Suppressor macrophage treated with lipopolysaccharide for 1 hour (primary cell): ENCODE measurements around the gene FOXN3.

ENCODE experiments used
- DNase-seq, 3 donors: peaks; one replicate each; pipeline ENCODE4 v3.0.0-alpha.2; 2020 to 2022

Gene FOXN3

DNA sequence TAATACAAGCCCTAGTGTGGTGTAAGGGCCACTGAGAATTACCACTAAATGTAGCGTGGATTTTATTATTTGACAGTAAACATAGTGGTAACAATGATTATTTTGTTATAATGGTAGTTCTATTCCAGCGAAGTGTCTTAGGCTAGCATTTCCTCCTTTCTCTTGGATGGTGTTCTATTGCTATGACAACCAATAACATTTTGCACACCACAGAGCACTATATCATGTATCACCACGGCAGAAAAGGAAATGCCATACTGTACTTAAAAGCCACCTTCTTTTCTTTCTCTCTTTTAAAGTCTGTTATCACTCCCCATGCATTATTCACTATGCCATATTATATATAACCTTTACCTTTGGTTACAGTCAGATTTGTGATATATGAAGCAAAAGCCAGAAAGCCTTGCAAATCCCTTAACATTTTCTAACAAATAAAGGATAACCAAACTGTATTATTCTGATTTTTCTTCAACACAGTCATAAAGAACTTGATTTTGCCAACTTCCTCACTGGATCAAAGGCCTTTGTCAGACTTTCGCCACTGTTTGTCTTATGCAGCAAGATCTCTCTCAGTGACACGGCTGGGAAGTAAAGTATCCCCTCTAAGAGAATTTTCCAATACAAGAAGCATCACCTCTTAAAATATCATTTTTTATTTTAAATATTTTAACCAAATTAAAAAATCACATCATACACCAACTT, 195.8 kb downstream of the FOXN3 start:
- DNase-seq: peak in 1 of 3 donors; percentile 32

GRCh38 chr14:89219051-89219450, 198.0 kb downstream of the FOXN3 start:
- DNase-seq: peak; percentile 44 to 52 (median 46)

- no peak for DNase-seq
Observed at GRCh38 chr14:89217891-89218290, 199.1 kb downstream of the FOXN3 start.

DNA sequence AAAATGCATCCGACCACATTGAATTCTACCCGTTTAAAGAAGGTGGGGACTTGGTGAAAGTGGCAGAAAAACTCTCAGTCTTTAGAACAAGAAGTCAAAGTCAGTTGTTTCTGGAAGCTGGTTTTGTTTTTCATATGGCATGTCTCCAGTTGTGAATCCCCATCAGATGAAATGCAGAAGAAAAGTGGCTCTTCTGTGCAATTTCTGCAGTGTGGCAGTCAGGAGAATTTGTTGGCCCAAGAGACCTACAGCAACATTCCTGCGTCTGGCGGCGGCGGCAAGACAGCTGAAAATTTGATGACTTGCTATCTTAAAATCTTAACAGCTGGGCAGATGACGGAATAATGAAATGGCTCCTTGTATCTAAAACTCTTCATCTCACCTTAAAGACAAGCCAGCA, 201.5 kb downstream of the FOXN3 start:
- no peak for DNase-seq

DNA sequence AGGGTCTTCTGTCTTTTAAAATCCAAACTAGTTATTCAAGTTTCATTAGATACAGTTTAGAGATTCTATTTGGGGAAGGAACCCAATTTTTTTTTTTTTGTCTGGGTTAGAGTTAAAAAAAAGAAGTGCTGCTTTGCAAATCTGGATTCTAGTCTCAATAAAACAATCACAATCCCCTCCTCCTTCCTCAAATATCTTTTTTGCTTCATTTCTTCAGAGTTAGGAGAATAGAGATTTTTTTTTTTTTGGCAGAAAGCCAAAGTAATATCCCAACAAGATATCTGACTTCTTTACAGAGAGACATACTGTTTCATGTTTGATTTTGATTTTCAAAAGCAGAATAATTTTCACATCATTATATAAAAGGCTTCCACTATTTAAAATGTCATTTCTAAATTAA, 201.9 kb downstream of the FOXN3 start:
- no peak for DNase-seq

DNA sequence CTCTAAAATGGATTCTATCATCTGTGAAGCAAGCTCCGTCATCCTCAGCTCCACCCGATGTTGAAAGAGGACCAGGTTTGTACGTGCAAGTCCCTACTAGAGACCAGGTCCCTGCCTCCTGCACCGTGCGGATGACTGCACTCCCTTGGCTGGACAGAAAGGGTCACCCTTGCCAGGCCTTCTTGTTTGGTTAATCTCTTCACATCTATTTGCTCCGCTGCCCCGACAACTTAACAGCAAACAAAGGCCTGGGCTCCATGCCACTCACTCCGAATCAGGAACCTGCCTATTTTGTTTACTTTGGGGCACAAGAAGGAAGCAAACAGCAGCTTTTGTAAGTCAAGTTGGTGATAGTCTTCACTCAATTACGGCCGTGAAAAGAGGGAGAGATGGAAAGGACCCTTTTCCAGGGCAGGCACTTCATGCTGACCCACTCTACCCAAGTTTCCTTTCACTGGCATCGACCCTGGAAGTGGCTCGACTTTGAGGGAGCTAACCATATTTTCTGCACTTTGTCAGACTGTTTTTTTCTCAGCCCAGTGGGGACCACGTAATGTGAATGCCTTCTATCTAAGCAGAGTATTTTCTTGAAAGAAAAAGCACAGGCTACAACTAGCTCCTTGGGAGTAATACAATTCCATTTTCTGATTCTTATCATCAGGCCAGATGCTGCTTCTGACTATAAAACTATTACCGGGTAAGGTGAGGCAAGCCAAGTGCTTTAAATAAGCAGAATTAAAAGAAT, 202.6 kb downstream of the FOXN3 start:
- no peak for DNase-seq

- DNase-seq: no peak
Observed at GRCh38 chr14:89212386-89213235, 204.4 kb downstream of the FOXN3 start.

GRCh38 chr14:89209558-89209957, 207.5 kb downstream of the FOXN3 start:
- no peak for DNase-seq

DNA sequence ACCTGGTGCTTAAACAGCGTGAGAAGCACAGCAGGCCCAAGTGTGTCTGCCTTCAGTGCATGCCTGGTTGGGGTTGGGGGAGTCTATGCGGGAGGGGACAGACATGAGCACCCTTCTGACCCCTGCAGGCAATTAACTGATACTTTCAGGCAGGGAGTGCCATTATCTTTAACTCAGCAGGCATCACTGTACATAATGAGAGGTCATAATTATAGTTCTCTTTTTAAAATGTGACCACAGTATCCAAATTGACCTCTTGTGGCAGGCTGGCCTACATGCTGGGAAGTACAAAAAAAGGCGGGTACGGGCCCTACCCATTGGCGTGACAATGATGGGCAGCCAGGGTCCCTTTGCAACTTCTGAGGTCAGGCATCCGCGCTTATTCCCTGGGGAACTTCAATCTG, 209.1 kb downstream of the FOXN3 start:
- DNase-seq: no peak

DNA sequence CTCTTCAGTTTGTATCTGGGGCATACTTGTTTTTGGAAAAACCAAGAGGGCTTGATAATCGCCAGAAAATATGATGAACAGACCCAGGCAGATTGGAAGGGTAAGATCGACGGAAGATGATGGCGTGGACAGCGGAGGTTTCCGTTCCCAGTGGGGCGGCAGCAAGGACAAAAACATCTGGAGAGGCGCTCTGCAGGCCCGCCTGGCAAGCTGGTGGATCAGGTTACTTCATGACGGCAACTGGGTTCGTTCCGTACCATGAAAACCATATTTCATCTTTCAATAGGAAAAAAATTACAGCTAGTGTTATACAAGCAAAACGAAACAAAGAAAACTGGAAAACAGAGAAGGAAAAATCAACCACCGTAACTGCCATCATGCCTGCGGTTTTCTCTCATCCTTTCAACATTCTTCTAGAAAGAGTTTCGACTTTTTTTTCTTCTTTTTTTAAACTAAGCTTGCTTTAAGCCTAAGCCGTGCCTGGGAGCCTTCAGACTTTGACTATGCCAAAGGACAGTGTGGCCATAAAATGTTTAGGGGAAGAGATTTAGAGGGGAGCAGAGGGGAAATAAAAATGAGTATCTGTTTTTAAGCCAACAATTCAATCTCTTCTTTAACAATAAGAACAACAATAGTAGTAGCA, 210.5 kb downstream of the FOXN3 start:
- DNase-seq: no peak

DNA sequence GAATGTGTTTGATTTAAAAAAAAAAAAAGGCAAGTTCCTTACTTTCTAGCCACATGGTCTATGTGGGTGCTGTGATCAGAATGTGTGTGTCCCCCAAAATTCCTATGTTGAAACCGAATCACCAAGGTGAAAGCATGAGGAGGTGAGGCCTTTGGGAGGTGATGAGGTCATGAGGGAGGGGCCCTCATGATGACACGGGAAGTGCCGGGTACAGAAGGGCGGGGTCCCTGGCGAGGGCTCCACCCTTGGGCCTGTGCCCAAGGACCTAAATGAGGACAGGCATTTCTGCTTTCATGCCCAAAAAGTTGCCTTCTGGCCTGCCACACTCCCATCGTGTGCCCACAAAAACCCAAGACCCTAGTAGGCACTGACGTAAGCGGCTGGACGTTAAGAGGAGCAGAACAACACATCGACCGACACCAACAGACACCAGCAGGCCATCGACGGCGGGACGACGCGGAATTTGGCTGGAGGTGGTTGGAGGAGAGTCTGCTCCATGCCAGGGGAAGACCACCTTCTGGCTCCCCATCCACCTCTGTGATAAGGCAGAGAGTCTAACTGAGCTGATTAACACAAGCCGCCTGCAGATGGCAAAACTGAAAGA, 211.8 kb downstream of the FOXN3 start:
- DNase-seq: no peak

GRCh38 chr14:89202413-89203190, 214.4 kb downstream of the FOXN3 start:
- no peak for DNase-seq

DNA sequence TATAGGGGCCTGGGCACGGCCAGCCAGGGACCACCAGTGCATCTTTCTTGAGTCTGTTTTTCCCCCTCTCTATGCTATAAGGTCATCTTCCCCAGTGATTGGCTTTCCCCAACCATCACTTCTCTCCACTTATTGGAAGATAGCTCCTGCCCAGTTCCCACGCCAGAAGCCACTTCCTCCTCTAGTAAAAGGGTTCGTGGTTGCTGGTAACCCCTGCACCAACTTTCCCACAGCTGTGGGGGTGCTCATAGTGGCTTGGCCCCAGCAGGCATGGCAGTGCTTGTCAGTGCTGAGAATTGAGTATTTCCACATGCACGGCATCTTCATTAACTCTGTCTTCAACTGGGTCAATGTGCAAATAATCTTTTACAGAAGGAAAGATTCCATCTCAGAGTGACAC, 215.4 kb downstream of the FOXN3 start:
- peak; percentile 29 to 51 (median 44) for DNase-seq

- peak in 1 of 3 donors; percentile 54 for DNase-seq
Observed at GRCh38 chr14:89199357-89199756, 217.7 kb downstream of the FOXN3 start.

- peak; percentile 81 to 90 (median 85) for DNase-seq
Observed at GRCh38 chr14:89198544-89199329, 218.3 kb downstream of the FOXN3 start.

GRCh38 chr14:89197623-89198022, 219.4 kb downstream of the FOXN3 start:
- DNase-seq: no peak

DNA sequence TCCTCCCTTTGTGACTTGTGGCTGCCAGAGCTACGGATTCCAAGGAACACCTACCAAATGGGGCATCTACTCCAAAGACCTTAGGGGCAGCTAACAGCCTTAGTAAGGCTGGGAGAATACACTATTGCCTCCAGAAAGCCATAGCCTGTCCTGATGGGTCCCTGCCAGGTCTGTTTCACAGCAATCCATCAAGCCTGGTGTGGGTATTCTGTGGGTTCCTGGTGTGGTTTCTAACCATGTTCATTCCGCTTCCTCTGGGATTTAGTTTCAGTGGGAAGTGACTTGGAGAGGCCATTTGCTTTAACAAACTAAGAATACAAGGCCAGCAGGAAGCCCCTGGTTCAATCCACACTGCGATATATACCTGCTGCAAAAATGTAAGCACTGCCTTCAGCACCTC, 220.5 kb downstream of the FOXN3 start:
- DNase-seq: no peak

- DNase-seq: no peak
Observed at GRCh38 chr14:89194376-89194775, 222.7 kb downstream of the FOXN3 start.

DNA sequence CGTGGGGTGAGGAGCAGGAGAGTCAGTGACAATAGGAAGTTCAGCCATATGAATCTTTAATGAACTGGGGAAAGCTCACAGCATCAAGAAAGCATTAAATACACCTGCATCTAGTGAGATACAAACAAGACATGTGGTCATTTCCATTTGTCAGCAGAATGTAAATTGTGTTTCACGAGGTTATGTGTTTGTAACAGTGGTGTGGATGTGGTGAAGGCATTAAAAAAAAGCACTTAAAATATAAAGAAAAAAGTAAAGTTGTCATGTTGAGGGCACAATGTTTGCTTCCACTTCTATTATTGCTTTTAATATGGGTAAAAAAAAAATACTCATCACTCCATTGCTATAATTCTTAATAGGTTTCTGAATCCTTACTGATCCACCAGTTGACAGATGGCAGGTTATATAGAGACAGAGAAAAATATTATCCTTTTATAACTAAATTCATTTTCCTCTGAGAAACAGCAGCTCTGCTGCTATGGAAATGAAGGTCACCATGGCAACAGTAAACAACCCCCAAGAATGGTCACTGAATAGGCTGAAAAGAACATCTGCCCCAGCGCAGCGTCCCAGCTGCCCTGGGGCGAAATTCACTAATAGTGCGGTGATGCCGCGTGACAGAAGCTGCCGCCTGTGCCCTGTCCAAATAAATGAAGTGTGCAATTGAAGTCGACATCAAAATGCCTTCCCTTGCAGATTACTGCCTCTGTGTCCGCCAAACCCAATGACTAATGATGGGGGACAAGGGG, 226.1 kb downstream of the FOXN3 start:
- DNase-seq: no peak

DNA sequence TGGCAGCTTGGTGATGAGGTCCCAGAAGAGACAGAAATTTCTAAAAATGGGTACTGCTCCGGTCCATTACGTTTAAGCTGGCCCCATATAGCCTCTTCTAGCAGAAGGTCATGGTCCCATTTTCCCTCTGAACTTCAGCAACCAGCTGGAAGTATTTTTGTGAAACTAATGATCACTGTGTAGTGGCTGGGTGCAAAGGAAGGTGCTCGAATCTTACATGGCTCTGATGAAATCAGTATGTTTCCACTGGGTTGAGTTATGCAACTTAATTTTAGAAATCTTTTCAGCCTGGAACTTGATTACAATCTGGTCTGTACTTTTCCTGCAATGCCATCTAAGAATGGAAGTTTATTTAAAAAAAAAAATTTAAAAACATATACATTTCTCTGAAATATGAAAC, 228.5 kb downstream of the FOXN3 start:
- DNase-seq: no peak
